Osteocyte (in vitro differentiated cells): Measurements from ENCODE around the gene SCN5A. TPM values are rescaled to one million over a fixed set of nuclear protein-coding genes. Genes with fewer than 3 reads are reported as not detected.

ENCODE experiments used
- DNase-seq: peaks from one replicate; pipeline ENCODE4 v3.0.0; 2021; ENCODE audit warnings: mixed read lengths; ENCODE audit not compliant: unreplicated experiment; ENCODE audit errors: extremely low spot score
- H3K27ac Mint-ChIP-seq: one replicate; pipeline ENCODE4 v1.8.0; 2021; ENCODE audit warnings: mild to moderate bottlenecking, mixed read lengths; ENCODE audit not compliant: unreplicated experiment
- H3K27me3 Mint-ChIP-seq: one replicate; pipeline ENCODE4 v1.8.0; 2021; ENCODE audit warnings: mixed read lengths; ENCODE audit not compliant: unreplicated experiment
- H3K36me3 Mint-ChIP-seq: one replicate; pipeline ENCODE4 v1.8.0; 2021; ENCODE audit warnings: mixed read lengths; ENCODE audit not compliant: unreplicated experiment
- H3K4me1 Mint-ChIP-seq: one replicate; pipeline ENCODE4 v1.8.0; 2021; ENCODE audit warnings: mixed read lengths; ENCODE audit not compliant: unreplicated experiment
- H3K4me3 Mint-ChIP-seq: one replicate; pipeline ENCODE4 v1.8.0; 2021; ENCODE audit warnings: mild to moderate bottlenecking, moderate library complexity, mixed read lengths; ENCODE audit not compliant: unreplicated experiment
- H3K9me3 Mint-ChIP-seq: one replicate; pipeline ENCODE4 v1.8.0; 2021; ENCODE audit warnings: mixed read lengths; ENCODE audit not compliant: unreplicated experiment
- total RNA-seq: library from RNA; stranded (reverse); gene quantifications from 2 replicates; pipeline ENCODE4 v1.2.1, GENCODE V29; 2021
- TF ChIP-seq, protein P1 (sequence below): fragments of 200-600 bp; sonication (generic); IDR thresholded peaks from 2 replicates; pipeline ENCODE4 v1.5.0; 2021; ENCODE audit warnings: antibody characterized with exemption, mild to moderate bottlenecking, moderate library complexity

Gene SCN5A
- total RNA-seq, 1 donor from 2014 or later, result not detected

DNA sequence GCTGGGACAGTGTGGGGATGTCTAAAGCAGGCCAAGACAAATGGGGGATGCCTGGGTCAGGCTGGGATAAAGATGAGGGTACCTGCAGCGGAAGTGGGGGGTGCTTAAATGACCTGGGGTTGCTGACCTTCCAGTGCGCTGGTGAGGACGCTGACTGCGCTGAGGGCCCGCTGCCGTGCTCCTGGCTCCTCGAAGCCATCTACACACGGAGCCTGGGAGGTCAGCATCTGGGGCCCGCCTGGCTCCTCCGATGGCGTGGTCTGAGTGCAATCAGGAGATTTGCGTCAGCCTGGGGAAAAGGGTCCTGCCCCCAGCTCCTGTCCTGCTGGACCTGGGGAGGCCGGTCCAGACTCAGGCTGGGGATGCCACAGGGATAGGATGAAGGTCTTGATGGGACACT lies 50.7 kb downstream of the SCN5A start:
- DNase-seq, result no peak
- H3K4me1 Mint-ChIP-seq, result no peaks in the 10 kb centered on the region
- H3K9me3 Mint-ChIP-seq, result no peaks in the 10 kb centered on the region
- TF ChIP-seq, protein P1, sequence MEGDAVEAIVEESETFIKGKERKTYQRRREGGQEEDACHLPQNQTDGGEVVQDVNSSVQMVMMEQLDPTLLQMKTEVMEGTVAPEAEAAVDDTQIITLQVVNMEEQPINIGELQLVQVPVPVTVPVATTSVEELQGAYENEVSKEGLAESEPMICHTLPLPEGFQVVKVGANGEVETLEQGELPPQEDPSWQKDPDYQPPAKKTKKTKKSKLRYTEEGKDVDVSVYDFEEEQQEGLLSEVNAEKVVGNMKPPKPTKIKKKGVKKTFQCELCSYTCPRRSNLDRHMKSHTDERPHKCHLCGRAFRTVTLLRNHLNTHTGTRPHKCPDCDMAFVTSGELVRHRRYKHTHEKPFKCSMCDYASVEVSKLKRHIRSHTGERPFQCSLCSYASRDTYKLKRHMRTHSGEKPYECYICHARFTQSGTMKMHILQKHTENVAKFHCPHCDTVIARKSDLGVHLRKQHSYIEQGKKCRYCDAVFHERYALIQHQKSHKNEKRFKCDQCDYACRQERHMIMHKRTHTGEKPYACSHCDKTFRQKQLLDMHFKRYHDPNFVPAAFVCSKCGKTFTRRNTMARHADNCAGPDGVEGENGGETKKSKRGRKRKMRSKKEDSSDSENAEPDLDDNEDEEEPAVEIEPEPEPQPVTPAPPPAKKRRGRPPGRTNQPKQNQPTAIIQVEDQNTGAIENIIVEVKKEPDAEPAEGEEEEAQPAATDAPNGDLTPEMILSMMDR, result no peak
- H3K36me3 Mint-ChIP-seq, result no peaks in the 10 kb centered on the region
- H3K27me3 Mint-ChIP-seq, result peaks cover 14% of the 10 kb centered on the region
- no peak overlapping the region for H3K27ac Mint-ChIP-seq
- H3K4me3 Mint-ChIP-seq, result no peak overlapping the region

GRCh38 chr3:38597502-38598060 lies 51.9 kb downstream of the SCN5A start:
- no peak overlapping the region for H3K27ac Mint-ChIP-seq
- H3K27me3 Mint-ChIP-seq, result peaks cover 20% of the 10 kb centered on the region
- H3K36me3 Mint-ChIP-seq, result no peaks in the 10 kb centered on the region
- DNase-seq, result no peak
- TF ChIP-seq, protein P1, result no peak
- no peaks in the 10 kb centered on the region for H3K9me3 Mint-ChIP-seq
- H3K4me1 Mint-ChIP-seq, result no peaks in the 10 kb centered on the region
- no peak overlapping the region for H3K4me3 Mint-ChIP-seq

- H3K36me3 Mint-ChIP-seq, result no peaks in the 10 kb centered on the region
These were observed 54.1 kb downstream of the SCN5A start for GRCh38 chr3:38595393-38595792.

GRCh38 chr3:38590521-38590920 lies 59.0 kb downstream of the SCN5A start:
- TF ChIP-seq, protein P1, result no peak
- Mint-ChIP-seq H3K27me3 (peaks cover 21% of the 10 kb centered on the region), H3K4me1 (no peaks in the 10 kb centered on the region), H3K9me3 (no peaks in the 10 kb centered on the region), H3K27ac (no peak overlapping the region), H3K36me3 (no peaks in the 10 kb centered on the region), H3K4me3 (no peak overlapping the region)
- DNase-seq, result peak; percentile 48

More at GRCh38 chr3:38595393-38595792, 54.1 kb downstream of the SCN5A start:
- Mint-ChIP-seq H3K27ac (no peak overlapping the region), H3K27me3 (peaks cover 26% of the 10 kb centered on the region), H3K9me3 (no peaks in the 10 kb centered on the region), H3K4me3 (no peak overlapping the region), H3K4me1 (no peaks in the 10 kb centered on the region)
- no peak for DNase-seq
- TF ChIP-seq, protein P1, result no peak

DNA sequence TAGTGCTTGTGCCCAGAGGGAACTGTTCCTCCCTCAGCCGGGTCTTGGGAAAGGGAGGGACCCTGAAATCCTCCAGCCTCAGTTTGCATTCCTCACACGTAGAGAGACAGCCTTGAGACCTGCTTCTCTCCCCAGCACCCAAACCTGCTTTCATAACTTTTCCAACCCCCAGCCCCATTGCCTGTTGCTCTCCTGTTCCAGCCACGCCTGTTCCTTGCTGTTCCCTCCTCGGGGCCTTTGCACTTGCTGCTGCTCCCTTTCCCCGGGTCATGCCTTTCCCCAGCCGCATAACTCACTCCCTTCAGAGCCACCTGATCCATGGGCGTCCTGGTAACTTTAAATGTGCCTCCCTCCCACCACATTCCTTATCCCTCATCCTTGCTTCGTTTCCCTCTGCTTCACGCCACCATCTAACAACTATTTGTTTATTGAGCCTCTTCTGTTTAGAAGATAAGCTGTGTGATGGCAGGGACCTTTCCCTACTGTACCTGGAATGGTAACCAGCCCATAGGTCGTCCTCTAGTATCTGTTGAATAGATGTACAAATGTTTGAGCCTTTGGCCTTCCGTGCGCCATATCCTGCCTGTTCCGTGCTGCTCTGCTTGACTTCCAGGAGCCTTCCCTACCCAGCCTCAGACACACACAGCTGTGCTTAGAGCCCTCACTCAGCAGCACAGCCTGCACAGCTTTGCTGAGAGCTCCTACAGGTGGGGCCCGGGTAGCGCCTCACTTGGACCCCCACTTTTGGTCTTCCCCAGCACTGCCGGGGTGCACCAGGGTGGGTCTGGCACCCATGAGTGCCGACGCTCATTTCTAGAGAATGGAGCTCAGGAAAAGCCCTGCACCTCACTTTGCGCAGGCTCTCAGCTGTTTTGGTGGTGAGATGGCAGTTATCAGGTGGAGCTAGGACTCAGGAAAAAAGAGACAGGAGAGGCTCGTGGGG lies 60.2 kb downstream of the SCN5A start:
- Mint-ChIP-seq H3K27ac (no peak overlapping the region), H3K4me3 (no peak overlapping the region), H3K27me3 (peaks cover 15% of the 10 kb centered on the region), H3K36me3 (no peaks in the 10 kb centered on the region), H3K9me3 (no peaks in the 10 kb centered on the region), H3K4me1 (no peaks in the 10 kb centered on the region)
- TF ChIP-seq, protein P1, result no peak
- peak; percentile 71 for DNase-seq
